HCT116 (cell line): ENCODE results near the gene COASY. TPM values are rescaled to one million over a fixed set of nuclear protein-coding genes. Genes with fewer than 3 reads are reported as not detected.

ENCODE experiments used
- ATAC-seq: fragments of 200-7000 bp; cut with Tn5 transposase; 2 replicates; pipeline ENCODE4 v1.9.1; 2020; ENCODE audit warnings: mild to moderate bottlenecking, moderate library complexity
- BruUV-seq: library from RNA; stranded (reverse); fragments of 400-500 nt; replicated peaks from 2 replicates; lab custom pipeline; 2021; lab: Mats Ljungman, UMichigan
- CTCF ChIA-PET: fragments of 300-600 bp; sonication (Branson Sonifier 250); formaldehyde crosslinking; loops from one replicate; lab custom pipeline; 2021; ENCODE audit warnings: antibody characterized with exemption; lab: Charles Lee
- POLR2A ChIA-PET: fragments of 300-600, 350-600 bp; sonication (Branson Sonifier 250); formaldehyde crosslinking; loops from one replicate; lab custom pipeline; 2021; ENCODE audit warnings: antibody characterized with exemption; lab: Charles Lee
- RAD21 ChIA-PET, 2 experiments: fragments of 300-600 bp; sonication (Branson Sonifier 250); formaldehyde crosslinking; loops; one replicate each; lab custom pipeline; 2023; ENCODE audit warnings: low total read pairs in 2 of 2; ENCODE audit not compliant: uncharacterized antibody in 2 of 2, unreplicated experiment in 2 of 2, low non-redundant PET in 1 of 2; lab: Charles Lee
- DNase-seq: peaks from one replicate; pipeline ENCODE4 v3.0.0-alpha.2; 2010; ENCODE audit warnings: low read depth, low spot score
- H2AFZ ChIP-seq: fragments of 200-600 bp; shearing (Covaris generic), sonication (generic); 2 replicates; pipeline ENCODE4 v1.6.1; 2017; ENCODE audit warnings: low read depth, mixed run types, mixed read lengths, antibody characterized with exemption, low read length; ENCODE audit not compliant: poor library complexity, severe bottlenecking
- H3K27ac ChIP-seq: 2 replicates; pipeline ENCODE4 v1.5.1; 2012; ENCODE audit warnings: low read depth, low read length
- H3K27me3 ChIP-seq: fragments of 200-600 bp; sonication (generic); 2 replicates; pipeline ENCODE4 v1.6.1; 2016; ENCODE audit warnings: mixed run types, low read length, mixed read lengths; ENCODE audit not compliant: insufficient read depth
- H3K36me3 ChIP-seq, 2 experiments: fragments of 200-500 bp in 1 of 2; fragments of 200-600 bp in 1 of 2; sonication (Bioruptor generic) in 1 of 2; sonication (generic) in 1 of 2; 2 replicates each; pipeline versions ENCODE4 v1.5.1 to v1.6.1; 2014 to 2016; ENCODE audit warnings: low read length in 2 of 2, inconsistent platforms in 1 of 2, mixed read lengths in 1 of 2, mixed run types in 1 of 2; ENCODE audit not compliant: insufficient read depth in 2 of 2, control insufficient read depth in 1 of 2
- H3K4me1 ChIP-seq, 2 experiments: fragments of 200-600 bp in 1 of 2; sonication (generic) in 1 of 2; 2 replicates each; pipeline versions ENCODE4 v1.5.1 to v1.6.1; 2012 to 2017; ENCODE audit warnings: low read length in 2 of 2, inconsistent platforms in 1 of 2, mild to moderate bottlenecking in 1 of 2, mixed read lengths in 1 of 2, mixed run types in 1 of 2, moderate library complexity in 1 of 2; ENCODE audit not compliant: insufficient read depth in 2 of 2, control insufficient read depth in 1 of 2
- H3K4me2 ChIP-seq: fragments of 200-600 bp; sonication (generic); 2 replicates; pipeline ENCODE4 v1.6.1; 2017; ENCODE audit warnings: mixed run types, low read length, mixed read lengths
- H3K4me3 ChIP-seq, 2 experiments: fragments of 200-600 bp in 1 of 2; sonication (generic) in 1 of 2; replicated peaks in 1 of 2; 2 replicates each; pipeline ENCODE4 v1.5.1; 2011 to 2016; ENCODE audit warnings: low read length in 2 of 2, control low read depth in 1 of 2, low read depth in 1 of 2, mild to moderate bottlenecking in 1 of 2, mixed read lengths in 1 of 2, mixed run types in 1 of 2
- H3K79me2 ChIP-seq: fragments of 200-600 bp; sonication (generic); 2 replicates; pipeline ENCODE4 v1.6.1; 2017; ENCODE audit warnings: mild to moderate bottlenecking, mixed run types, low read length, moderate library complexity, mixed read lengths; ENCODE audit not compliant: insufficient read depth
- H3K9ac ChIP-seq: fragments of 200-600 bp; sonication (generic); 2 replicates; pipeline ENCODE4 v1.6.1; 2016; ENCODE audit warnings: low read length, mixed read lengths
- H3K9me2 ChIP-seq: fragments of 200-600 bp; sonication (generic), shearing (Covaris generic); 2 replicates; pipeline ENCODE4 v1.6.1; 2017; ENCODE audit warnings: mixed run types, mild to moderate bottlenecking, moderate library complexity; ENCODE audit not compliant: insufficient read depth
- H3K9me3 ChIP-seq, 2 experiments: fragments of 200-500 bp in 1 of 2; fragments of 200-600 bp in 1 of 2; sonication (Bioruptor generic) in 1 of 2; sonication (generic) in 1 of 2; 2 replicates each; pipeline ENCODE4 v1.6.1; 2014 to 2017; ENCODE audit warnings: low read length in 2 of 2, mixed read lengths in 2 of 2, inconsistent platforms in 1 of 2, low read depth in 1 of 2, mild to moderate bottlenecking in 1 of 2, mixed run types in 1 of 2, moderate library complexity in 1 of 2; ENCODE audit not compliant: control insufficient read depth in 1 of 2, insufficient read depth in 1 of 2
- H4K20me1 ChIP-seq: fragments of 200-600 bp; sonication (generic), shearing (Covaris generic); 2 replicates; pipeline ENCODE4 v1.6.1; 2017; ENCODE audit warnings: mixed run types, mild to moderate bottlenecking, moderate library complexity; ENCODE audit not compliant: insufficient read depth
- CTCF ChIP-seq, 3 experiments: fragments of 200-600 bp in 1 of 3; sonication (generic) in 1 of 3; IDR thresholded peaks in 2 of 3; conservative IDR thresholded peaks in 1 of 3; 2 replicates each; pipeline ENCODE4 v1.5.1; 2012 to 2017; ENCODE audit warnings: low read depth in 2 of 3, low read length in 2 of 3, antibody characterized with exemption in 1 of 3, borderline replicate concordance in 1 of 3, control low read depth in 1 of 3, mild to moderate bottlenecking in 1 of 3, mixed read lengths in 1 of 3, mixed run types in 1 of 3, moderate library complexity in 1 of 3; ENCODE audit not compliant: insufficient read depth in 1 of 3
- SIN3A ChIP-seq: IDR thresholded peaks from 2 replicates; pipeline ENCODE4 v1.6.1; 2012; ENCODE audit warnings: low read depth
- TCF7L2 ChIP-seq: IDR thresholded peaks from 2 replicates; pipeline ENCODE4 v1.7.0; 2011; ENCODE audit warnings: borderline replicate concordance, inconsistent platforms; ENCODE audit not compliant: insufficient read depth, insufficient read length; ENCODE audit errors: extremely low read depth
- intact Hi-C: fragments of 100-400 bp; cut with micrococcal nuclease; formaldehyde crosslinking; loops from 2 replicates; pipeline ENCODE4 v1.10.0; 2022
- total RNA-seq: library from RNA; stranded (reverse); gene quantifications from one replicate; pipeline ENCODE4 v1.2.1, GENCODE V29; 2021; ENCODE audit not compliant: unreplicated experiment

Gene COASY
- total RNA-seq, 1 experiment from 2014 or later = 137 TPM

DNA sequence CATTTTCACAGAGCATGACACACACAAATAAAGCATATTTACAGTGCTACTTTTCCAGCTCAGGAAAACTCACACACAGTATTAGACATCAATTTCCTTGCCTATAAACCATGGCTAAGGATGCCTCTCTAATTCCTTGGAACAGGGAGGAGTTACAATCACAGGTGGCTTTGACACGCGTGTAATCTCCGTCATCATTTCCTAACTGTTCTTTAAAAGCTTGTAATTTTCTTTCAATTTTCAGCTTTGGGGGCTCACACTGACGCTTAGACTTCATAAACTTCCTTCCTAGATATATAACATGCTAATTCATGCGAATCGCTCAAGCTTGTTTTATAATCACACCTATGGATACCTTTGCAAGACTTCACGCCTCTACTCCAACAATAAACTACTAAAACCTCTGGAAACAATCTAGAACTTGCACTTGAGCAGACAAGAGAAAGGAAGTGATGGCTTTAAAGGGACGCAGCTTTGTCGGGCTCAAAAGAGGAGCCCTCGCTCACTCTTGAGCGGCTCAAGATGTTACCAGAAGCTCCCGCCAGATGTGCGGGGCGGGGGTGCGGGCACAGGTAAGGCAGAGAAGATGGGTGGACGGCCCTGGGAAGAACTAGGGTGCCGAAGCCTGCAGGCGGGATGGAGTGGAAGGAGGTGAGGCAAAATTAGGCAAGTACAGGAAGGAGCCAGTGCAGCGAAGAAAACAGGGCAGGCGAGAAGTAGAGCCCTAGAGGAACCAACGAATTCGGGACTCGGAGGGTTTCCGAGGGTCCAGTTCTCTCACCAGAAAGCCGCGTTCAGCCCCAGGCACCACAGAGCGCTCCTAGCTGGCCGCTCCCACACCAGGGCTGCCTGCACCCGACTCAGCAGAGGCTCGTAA is 46.6 kb downstream of the COASY start:
- Histone ChIP-seq H3K27me3 (no peaks in the 10 kb centered on the region), H3K36me3 (peaks cover 18 to 22% of the 10 kb centered on the region in 2 experiments; a peak in 3 of 4 replicates), H3K9me3 (no peaks in the 10 kb centered on the region), H2AFZ (no peak overlapping the region), H3K27ac (peak overlapping the region; percentile 74), H3K79me2 (peaks cover 76% of the 10 kb centered on the region), H3K4me1 (peaks cover 0 to 12% of the 10 kb centered on the region in 2 experiments; a peak in 3 of 4 replicates), H3K9ac (peak overlapping the region; percentile 75), H4K20me1 (no peaks in the 10 kb centered on the region), H3K4me3 (peak overlapping the region; percentile 85 to 94), H3K4me2 (peak overlapping the region; percentile 83), H3K9me2 (no peaks in the 10 kb centered on the region)
- intact Hi-C loops = loop anchor here (2.0 kb wide), 1 partner anchor 70 kb away; no protein-coding TSS in a partner anchor
- RAD21 ChIA-PET = interaction anchor here (0.8 to 1.0 kb wide), 5 partner anchors 16 to 155 kb away, joined by 3 to 6 read pairs (median 3); partner anchors contain the start of gene PSMC3IP (in 1 of the 2)
- DNase-seq (no peak), ATAC-seq (peak; percentile 63)
- peak; percentile 25; the same call in 1 of the 2 replicates for TF ChIP-seq SIN3A
- TF ChIP-seq TCF7L2 = no peak
- TF ChIP-seq CTCF (IDR thresholded peaks at IDR 0.05 in 2 of 3, conservative IDR thresholded peaks at IDR 0.05 in 1 of 3; ENCODE audit: borderline replicate concordance in 1 of 3, insufficient read depth in 1 of 3, low read depth in 2 of 3, low read length in 2 of 3) = peak in 1 of 3 experiments; percentile 21; a peak in 2 of 6 replicates
- BruUV-seq = no TSS peak
- POLR2A ChIA-PET = interaction anchor here (0.8 to 2.2 kb wide), 6 partner anchors 10 to 70 kb away, joined by 3 to 16 read pairs (median 4); partner anchors contain the start of genes PLEKHH3 and PSMC3IP
- CTCF ChIA-PET = interaction anchor here (1.0 to 3.1 kb wide), 5 partner anchors 10 to 71 kb away, joined by 3 to 17 read pairs (median 10); partner anchors contain the start of gene TUBG2
